GM23338 (cell line): Measurements from ENCODE around the gene NYAP1. TPM values are rescaled to one million over a fixed set of nuclear protein-coding genes. Genes with fewer than 3 reads are reported as not detected.
"Not testable (repeated sequence)": the region's sequence is repeated elsewhere in the genome, so short reads cannot be mapped to it uniquely, and the experiment has no call there.

ENCODE experiments used
- ATAC-seq: fragments of 200-7000 bp; cut with Tn5 transposase; 3 replicates; pipeline ENCODE4 v1.9.1; 2020
- DNase-seq: peaks from one replicate; pipeline ENCODE4 v3.0.0-alpha.2; 2015; ENCODE audit warnings: low spot score
- H2AFZ ChIP-seq: fragments of 200-600 bp; sonication (generic); 2 replicates; pipeline ENCODE4 v1.8.0; 2016; ENCODE audit warnings: antibody characterized with exemption, mild to moderate bottlenecking, moderate library complexity
- H3F3A ChIP-seq: fragments of 200-600 bp; sonication (generic); replicated peaks from 2 replicates; pipeline ENCODE4 v1.8.0; 2017; ENCODE audit warnings: antibody characterized with exemption, mixed run types, low read depth
- H3K27ac ChIP-seq: fragments of 200-600 bp; sonication (generic); 2 replicates; pipeline ENCODE4 v1.6.1; 2016; ENCODE audit warnings: low read depth
- H3K27me3 ChIP-seq: fragments of 200-600 bp; sonication (generic); 2 replicates; pipeline ENCODE4 v1.8.0; 2016; ENCODE audit warnings: mild to moderate bottlenecking, mixed run types, moderate library complexity; ENCODE audit not compliant: insufficient read depth
- H3K36me3 ChIP-seq: fragments of 200-600 bp; sonication (generic); 2 replicates; pipeline ENCODE4 v1.8.0; 2016; ENCODE audit warnings: mild to moderate bottlenecking; ENCODE audit not compliant: insufficient read depth
- H3K4me1 ChIP-seq: fragments of 200-600 bp; sonication (generic); 2 replicates; pipeline ENCODE4 v1.8.0; 2016; ENCODE audit warnings: mild to moderate bottlenecking, moderate library complexity; ENCODE audit not compliant: insufficient read depth
- H3K4me2 ChIP-seq: fragments of 200-600 bp; sonication (generic); 2 replicates; pipeline ENCODE4 v1.7.1; 2017; ENCODE audit warnings: mixed run types
- H3K4me3 ChIP-seq: fragments of 200-600 bp; sonication (generic); 2 replicates; pipeline ENCODE4 v1.6.1; 2016; ENCODE audit warnings: mixed run types
- H3K79me2 ChIP-seq: fragments of 200-600 bp; sonication (generic); replicated peaks from 2 replicates; pipeline ENCODE4 v1.8.0; 2017; ENCODE audit warnings: mild to moderate bottlenecking; ENCODE audit not compliant: insufficient read depth
- H3K9me2 ChIP-seq: fragments of 200-600 bp; sonication (generic); 2 replicates; pipeline ENCODE4 v1.8.0; 2017; ENCODE audit not compliant: insufficient read depth
- H4K20me1 ChIP-seq: fragments of 200-600 bp; sonication (generic); replicated peaks from 2 replicates; pipeline ENCODE4 v1.8.0; 2017; ENCODE audit warnings: mild to moderate bottlenecking; ENCODE audit not compliant: insufficient read depth
- H3K27ac Mint-ChIP-seq: 2 replicates; pipeline ENCODE4 v1.8.0; 2020; ENCODE audit warnings: inconsistent platforms, mild to moderate bottlenecking, moderate library complexity, mixed read lengths
- H3K27me3 Mint-ChIP-seq: 3 replicates; pipeline ENCODE4 v1.8.0; 2022; ENCODE audit warnings: low read depth, mild to moderate bottlenecking, moderate library complexity, mixed read lengths, inconsistent platforms; ENCODE audit not compliant: insufficient read depth, poor library complexity
- H3K36me3 Mint-ChIP-seq: 3 replicates; pipeline ENCODE4 v1.8.0; 2021; ENCODE audit warnings: low read depth, mild to moderate bottlenecking, inconsistent platforms, moderate library complexity, mixed read lengths
- H3K4me1 Mint-ChIP-seq: 3 replicates; pipeline ENCODE4 v1.8.0; 2020; ENCODE audit warnings: mild to moderate bottlenecking, inconsistent platforms, mixed read lengths
- H3K4me3 Mint-ChIP-seq: 3 replicates; pipeline ENCODE4 v1.8.0; 2021; ENCODE audit warnings: moderate library complexity, mild to moderate bottlenecking, inconsistent platforms, mixed read lengths
- H3K9me3 Mint-ChIP-seq: 3 replicates; pipeline ENCODE4 v1.8.0; 2020; ENCODE audit warnings: moderate library complexity, mild to moderate bottlenecking, inconsistent platforms, mixed read lengths
- POLR2AphosphoS5 ChIP-seq: IDR thresholded peaks from 2 replicates; pipeline ENCODE4 v1.6.1; 2016; ENCODE audit warnings: antibody characterized with exemption, low read depth
- polyA plus RNA-seq: library from polyadenylated mRNA; unstranded; fragments of >200 nt; fragmentation: Nextera tagmentation; extraction: Ambion mirVana; gene quantifications from 2 replicates; pipeline ENCODE4 v1.2.1, GENCODE V29; 2016
- total RNA-seq: library from RNA; depleted of rRNA; stranded (reverse); fragments of >200 nt; shearing (Covaris generic); gene quantifications from 2 replicates; pipeline ENCODE4 v1.2.3, GENCODE V29; 2014
- TF ChIP-seq, protein P1 (sequence below): fragments of 250-450 bp; sonication (Bioruptor Pico); IDR thresholded peaks from 2 replicates; pipeline ENCODE4 v1.5.0; 2020; ENCODE audit warnings: mild to moderate bottlenecking, moderate library complexity

The NYAP1 gene
- total and polyA plus RNA-seq, 2 experiments from 2014 or later = 0.19 to 4.9 TPM

DNA sequence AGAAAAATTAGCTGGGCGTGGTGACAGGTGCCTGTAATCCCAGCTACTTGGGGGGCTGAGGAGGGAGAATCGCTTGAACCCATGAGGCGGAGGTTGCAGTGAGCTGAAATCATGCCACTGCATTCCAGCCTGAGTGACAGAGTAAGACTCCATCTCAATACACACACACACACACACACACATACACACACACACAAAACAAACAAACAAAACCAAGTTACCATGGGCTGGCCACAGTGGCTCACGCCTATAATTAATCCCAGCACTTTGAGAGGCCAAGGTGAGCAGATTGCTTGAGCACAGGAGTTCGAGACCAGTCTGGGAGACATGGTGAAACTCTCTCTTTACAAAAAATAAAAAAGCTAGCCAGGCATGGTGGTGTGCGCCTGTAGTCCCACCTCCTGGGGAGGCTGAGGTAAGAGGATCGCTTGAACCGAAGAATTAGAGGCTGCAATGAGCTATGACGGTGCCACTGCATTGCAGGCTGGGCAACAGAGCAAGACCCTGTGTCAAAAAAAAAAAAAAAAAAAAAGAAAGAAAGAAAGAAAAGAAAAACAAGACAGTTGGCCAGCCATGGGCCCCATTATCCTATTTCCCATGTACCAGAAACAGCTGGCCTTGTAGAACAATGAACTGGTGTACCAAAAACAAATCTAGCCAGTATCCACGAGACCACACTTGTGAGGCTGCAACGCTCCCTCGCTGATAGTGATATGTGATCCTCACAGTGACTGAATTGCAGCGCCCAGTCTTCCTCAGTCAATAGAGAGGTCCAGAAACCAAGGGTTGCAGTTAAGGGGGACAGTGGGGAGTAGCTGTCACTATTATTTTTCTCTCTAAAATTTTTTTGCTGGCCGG is 48.7 kb downstream of the NYAP1 start (continued):
- TF ChIP-seq, protein P1, sequence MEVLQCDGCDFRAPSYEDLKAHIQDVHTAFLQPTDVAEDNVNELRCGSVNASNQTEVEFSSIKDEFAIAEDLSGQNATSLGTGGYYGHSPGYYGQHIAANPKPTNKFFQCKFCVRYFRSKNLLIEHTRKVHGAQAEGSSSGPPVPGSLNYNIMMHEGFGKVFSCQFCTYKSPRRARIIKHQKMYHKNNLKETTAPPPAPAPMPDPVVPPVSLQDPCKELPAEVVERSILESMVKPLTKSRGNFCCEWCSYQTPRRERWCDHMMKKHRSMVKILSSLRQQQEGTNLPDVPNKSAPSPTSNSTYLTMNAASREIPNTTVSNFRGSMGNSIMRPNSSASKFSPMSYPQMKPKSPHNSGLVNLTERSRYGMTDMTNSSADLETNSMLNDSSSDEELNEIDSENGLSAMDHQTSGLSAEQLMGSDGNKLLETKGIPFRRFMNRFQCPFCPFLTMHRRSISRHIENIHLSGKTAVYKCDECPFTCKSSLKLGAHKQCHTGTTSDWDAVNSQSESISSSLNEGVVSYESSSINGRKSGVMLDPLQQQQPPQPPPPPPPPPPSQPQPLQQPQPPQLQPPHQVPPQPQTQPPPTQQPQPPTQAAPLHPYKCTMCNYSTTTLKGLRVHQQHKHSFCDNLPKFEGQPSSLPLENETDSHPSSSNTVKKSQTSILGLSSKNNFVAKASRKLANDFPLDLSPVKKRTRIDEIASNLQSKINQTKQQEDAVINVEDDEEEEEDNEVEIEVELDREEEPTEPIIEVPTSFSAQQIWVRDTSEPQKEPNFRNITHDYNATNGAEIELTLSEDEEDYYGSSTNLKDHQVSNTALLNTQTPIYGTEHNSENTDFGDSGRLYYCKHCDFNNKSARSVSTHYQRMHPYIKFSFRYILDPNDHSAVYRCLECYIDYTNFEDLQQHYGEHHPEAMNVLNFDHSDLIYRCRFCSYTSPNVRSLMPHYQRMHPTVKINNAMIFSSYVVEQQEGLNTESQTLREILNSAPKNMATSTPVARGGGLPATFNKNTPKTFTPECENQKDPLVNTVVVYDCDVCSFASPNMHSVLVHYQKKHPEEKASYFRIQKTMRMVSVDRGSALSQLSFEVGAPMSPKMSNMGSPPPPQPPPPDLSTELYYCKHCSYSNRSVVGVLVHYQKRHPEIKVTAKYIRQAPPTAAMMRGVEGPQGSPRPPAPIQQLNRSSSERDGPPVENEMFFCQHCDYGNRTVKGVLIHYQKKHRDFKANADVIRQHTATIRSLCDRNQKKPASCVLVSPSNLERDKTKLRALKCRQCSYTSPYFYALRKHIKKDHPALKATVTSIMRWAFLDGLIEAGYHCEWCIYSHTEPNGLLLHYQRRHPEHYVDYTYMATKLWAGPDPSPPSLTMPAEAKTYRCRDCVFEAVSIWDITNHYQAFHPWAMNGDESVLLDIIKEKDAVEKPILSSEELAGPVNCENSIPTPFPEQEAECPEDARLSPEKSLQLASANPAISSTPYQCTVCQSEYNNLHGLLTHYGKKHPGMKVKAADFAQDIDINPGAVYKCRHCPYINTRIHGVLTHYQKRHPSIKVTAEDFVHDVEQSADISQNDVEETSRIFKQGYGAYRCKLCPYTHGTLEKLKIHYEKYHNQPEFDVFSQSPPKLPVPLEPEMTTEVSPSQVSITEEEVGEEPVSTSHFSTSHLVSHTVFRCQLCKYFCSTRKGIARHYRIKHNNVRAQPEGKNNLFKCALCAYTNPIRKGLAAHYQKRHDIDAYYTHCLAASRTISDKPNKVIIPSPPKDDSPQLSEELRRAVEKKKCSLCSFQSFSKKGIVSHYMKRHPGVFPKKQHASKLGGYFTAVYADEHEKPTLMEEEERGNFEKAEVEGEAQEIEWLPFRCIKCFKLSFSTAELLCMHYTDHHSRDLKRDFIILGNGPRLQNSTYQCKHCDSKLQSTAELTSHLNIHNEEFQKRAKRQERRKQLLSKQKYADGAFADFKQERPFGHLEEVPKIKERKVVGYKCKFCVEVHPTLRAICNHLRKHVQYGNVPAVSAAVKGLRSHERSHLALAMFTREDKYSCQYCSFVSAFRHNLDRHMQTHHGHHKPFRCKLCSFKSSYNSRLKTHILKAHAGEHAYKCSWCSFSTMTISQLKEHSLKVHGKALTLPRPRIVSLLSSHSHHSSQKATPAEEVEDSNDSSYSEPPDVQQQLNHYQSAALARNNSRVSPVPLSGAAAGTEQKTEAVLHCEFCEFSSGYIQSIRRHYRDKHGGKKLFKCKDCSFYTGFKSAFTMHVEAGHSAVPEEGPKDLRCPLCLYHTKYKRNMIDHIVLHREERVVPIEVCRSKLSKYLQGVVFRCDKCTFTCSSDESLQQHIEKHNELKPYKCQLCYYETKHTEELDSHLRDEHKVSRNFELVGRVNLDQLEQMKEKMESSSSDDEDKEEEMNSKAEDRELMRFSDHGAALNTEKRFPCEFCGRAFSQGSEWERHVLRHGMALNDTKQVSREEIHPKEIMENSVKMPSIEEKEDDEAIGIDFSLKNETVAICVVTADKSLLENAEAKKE = no peak
- TF ChIP-seq POLR2AphosphoS5 = no peak

DNA sequence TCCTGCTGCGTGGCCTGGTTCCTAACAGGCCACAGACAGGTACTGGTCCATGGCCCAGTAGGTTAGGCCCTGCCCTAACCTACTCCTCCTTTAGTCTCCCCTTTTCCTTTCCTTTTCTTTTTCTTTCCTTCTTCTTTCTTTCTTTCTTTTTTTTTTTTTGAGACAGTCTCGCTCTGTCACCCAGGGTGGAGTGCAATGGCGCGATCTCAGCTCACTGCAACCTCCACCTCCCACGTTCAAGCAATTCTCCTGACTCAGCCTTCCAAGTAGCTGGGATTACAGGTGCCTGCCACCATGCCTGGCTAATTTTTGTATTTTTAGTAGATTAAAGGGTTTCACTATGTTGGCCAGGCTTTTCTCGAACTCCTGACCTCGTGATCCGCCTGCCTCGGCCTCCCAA is 52.3 kb downstream of the NYAP1 start:
- not testable (repeated sequence) for H3K9me3 Mint-ChIP-seq, H3K4me3 Mint-ChIP-seq, H4K20me1 ChIP-seq, H3K9me2 ChIP-seq, H3K4me2 ChIP-seq, H3K79me2 ChIP-seq, H3K4me3 ChIP-seq, H3K36me3 Mint-ChIP-seq, H3K36me3 ChIP-seq, H2AFZ ChIP-seq, DNase-seq, ATAC-seq, H3K4me1 Mint-ChIP-seq, H3F3A ChIP-seq, H3K27ac ChIP-seq, H3K27ac Mint-ChIP-seq
- H3K27me3 Mint-ChIP-seq = peaks cover 32% of the 10 kb centered on the region
- peaks cover 10% of the 10 kb centered on the region for H3K4me1 ChIP-seq
- H3K27me3 ChIP-seq = peaks cover 10% of the 10 kb centered on the region

DNA sequence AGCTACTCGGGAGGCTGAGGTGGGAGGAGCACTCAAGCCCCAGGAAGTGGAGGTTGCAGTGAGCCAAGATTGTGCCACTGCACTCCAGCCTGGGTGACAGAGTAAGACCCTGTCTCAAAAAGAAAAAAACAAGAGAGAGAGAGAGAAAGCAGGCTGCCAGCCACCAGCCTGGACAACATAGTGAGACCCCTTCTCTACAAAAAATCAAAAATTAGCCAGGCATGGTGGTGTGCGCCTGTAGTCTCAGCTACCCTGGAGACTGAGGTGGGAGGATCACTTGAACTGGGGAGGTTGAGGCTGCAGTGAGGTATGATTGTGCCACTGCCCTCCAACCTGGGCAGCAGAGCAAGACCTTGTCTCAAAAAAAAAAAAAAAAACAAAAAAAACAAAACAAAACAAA is 53.0 kb downstream of the NYAP1 start:
- not testable (repeated sequence) for H3K4me3 ChIP-seq, H3K4me3 Mint-ChIP-seq, H3K79me2 ChIP-seq, H3F3A ChIP-seq, H2AFZ ChIP-seq, ATAC-seq, H3K27ac ChIP-seq, DNase-seq, H3K4me2 ChIP-seq, H3K27ac Mint-ChIP-seq, H4K20me1 ChIP-seq, H3K36me3 Mint-ChIP-seq, H3K9me3 Mint-ChIP-seq, H3K36me3 ChIP-seq, H3K9me2 ChIP-seq
- Mint-ChIP-seq H3K4me1 (peaks cover 15% of the 10 kb centered on the region), H3K27me3 (peaks cover 34% of the 10 kb centered on the region)
- Histone ChIP-seq H3K4me1 (peaks cover 17% of the 10 kb centered on the region), H3K27me3 (peaks cover 10% of the 10 kb centered on the region)
